ENCODE data around the gene FNBP1.

FNBP1 gene

DNA sequence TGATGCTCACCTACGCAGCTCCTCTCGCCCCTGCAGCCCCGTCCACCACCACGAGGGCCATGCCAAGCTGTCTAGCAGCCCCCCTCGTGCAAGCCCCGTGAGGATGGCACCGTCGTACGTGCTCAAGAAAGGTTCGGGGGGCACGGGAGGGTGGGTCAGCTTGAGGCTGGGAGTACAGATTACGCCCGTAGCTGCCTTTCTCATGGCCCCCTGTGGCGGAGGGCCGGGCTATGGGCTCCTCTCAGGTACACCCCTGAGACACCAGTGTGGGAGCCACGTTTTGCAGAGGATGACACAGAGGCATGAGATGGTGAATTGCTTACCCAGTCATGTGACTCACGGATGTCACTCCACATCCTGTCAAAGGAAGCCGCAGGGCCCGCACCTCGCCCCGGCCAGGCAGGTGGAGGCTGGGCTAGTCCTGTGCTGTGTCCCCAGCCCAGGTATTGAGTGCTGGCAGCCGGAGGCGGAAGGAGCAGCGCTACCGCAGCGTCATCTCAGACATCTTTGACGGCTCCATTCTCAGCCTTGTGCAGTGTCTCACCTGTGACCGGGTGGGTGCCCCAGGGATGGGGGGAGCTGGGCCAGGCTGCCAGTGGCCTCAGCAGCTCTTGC lies 174.0 kb downstream of the FNBP1 start:
- DNase-seq (ENCODE audit: insufficient read length, low spot score) (no peak), FAIRE-seq (no peak)
- no peak for TF ChIP-seq CTCF (IDR thresholded peaks at IDR 0.05; ENCODE audit: insufficient read depth, missing control alignments)

DNA sequence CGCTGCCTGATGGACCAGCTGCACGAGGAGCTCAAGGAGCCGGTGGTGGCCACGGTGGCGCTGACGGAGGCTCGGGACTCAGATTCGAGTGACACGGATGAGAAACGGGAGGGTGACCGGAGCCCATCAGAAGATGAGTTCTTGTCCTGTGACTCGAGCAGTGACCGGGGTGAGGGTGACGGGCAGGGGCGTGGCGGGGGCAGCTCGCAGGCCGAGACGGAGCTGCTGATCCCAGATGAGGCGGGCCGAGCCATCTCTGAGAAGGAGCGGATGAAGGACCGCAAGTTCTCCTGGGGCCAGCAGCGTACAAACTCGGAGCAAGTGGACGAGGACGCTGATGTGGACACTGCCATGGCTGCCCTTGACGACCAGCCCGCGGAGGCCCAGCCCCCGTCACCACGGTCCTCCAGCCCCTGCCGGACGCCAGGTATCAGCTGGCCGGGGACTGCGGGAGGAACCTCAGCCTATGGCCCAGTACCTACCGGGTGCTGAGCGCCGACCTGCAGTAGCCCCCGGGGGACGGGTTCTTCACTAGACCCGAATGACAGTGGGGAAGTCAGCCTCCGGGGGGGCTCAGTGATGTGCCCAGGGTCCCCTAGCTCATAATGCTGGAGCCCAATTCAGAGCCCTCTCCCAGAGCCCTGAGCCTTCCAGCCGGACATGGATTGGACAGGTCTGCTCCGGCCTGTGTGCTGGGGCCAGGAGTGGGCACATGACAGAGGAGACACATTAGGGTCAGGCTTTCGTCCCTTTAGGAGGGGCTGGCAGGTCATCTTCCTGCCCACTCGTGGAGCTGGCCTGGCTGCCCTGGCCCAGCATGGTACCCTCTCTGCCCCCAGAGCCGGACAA lies 174.7 kb downstream of the FNBP1 start:
- no peak for TF ChIP-seq CTCF (IDR thresholded peaks at IDR 0.05; ENCODE audit: insufficient read depth, missing control alignments)
- DNase-seq (ENCODE audit: insufficient read length, low spot score) (no peak), FAIRE-seq (no peak)

GRCh38 chr9:129867136-129868022 lies 175.6 kb downstream of the FNBP1 start:
- FAIRE-seq (no peak), DNase-seq (ENCODE audit: insufficient read length, low spot score) (no peak)
- TF ChIP-seq CTCF (IDR thresholded peaks at IDR 0.05; ENCODE audit: insufficient read depth, missing control alignments): no peak

- no peak for TF ChIP-seq CTCF (IDR thresholded peaks at IDR 0.05; ENCODE audit: insufficient read depth, missing control alignments)
- FAIRE-seq: no peak
- DNase-seq (ENCODE audit: insufficient read length, low spot score): no peak
Measured at GRCh38 chr9:129866394-129867135, 176.4 kb downstream of the FNBP1 start.

- DNase-seq (ENCODE audit: insufficient read length, low spot score) (no peak), FAIRE-seq (no peak)
- TF ChIP-seq CTCF (IDR thresholded peaks at IDR 0.05; ENCODE audit: insufficient read depth, missing control alignments): no peak
Measured at GRCh38 chr9:129865668-129866320, 177.2 kb downstream of the FNBP1 start.

DNA sequence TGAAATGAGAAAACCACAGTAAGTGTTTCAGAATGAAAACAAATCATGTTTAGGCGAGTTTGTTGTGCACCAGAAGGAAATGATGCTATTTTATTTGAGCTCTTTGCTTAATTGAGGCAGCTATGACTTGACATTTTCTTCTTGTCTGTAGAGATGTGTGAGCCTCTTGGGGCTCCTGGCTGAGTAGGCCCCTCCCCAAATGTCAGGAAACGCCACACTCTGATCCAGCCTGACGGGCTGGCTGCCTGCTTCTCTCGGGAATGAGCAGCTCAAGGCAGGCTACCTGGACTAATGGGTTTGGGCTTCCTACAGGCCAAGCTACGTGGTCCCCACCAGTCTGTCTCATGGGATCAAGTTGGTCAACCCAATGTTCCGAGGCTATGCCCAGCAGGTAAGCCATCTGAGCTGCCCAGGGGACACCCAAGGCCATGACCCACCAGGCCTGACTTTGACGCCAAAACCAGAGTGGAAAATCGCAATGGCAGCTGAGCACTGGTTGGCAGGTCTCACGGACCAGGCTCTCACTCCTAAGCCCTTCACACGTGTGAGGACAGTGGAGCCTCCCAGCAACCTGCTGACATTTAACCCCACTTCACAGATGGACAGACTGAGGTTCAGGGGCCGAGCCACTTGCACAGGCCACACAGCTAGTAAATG lies 177.9 kb downstream of the FNBP1 start:
- FAIRE-seq (no peak), DNase-seq (ENCODE audit: insufficient read length, low spot score) (no peak)
- no peak for TF ChIP-seq CTCF (IDR thresholded peaks at IDR 0.05; ENCODE audit: insufficient read depth, missing control alignments)

All from D721Med (cell line).